HAP-1 (cell line): Measurements from ENCODE around the gene FOXF1.

Source experiments
- DNase-seq, 2 experiments: peaks; one replicate each; pipeline ENCODE4 v3.0.0-alpha.2; 2016 to 2020; ENCODE audit warnings: low spot score in 2 of 2
- H3K27me3 ChIP-seq: fragments of 250-450 bp; sonication (Bioruptor Pico); 2 replicates; pipeline ENCODE4 v1.5.1; 2020; ENCODE audit warnings: low read depth, mild to moderate bottlenecking, moderate library complexity
- H3K36me3 ChIP-seq: fragments of 250-450 bp; sonication (Bioruptor Pico); replicated peaks from 2 replicates; pipeline ENCODE4 v1.5.1; 2020; ENCODE audit warnings: mild to moderate bottlenecking
- H3K4me1 ChIP-seq: fragments of 250-450 bp; sonication (Bioruptor Pico); 2 replicates; pipeline ENCODE4 v1.5.1; 2020; ENCODE audit warnings: mild to moderate bottlenecking
- H3K4me3 ChIP-seq: fragments of 250-450 bp; sonication (Bioruptor Pico); 2 replicates; pipeline ENCODE4 v1.5.1; 2020; ENCODE audit warnings: mild to moderate bottlenecking, moderate library complexity
- H3K9me3 ChIP-seq: fragments of 250-450 bp; sonication (Bioruptor Pico); 2 replicates; pipeline ENCODE4 v1.5.1; 2020; ENCODE audit warnings: mild to moderate bottlenecking, moderate library complexity
- in situ Hi-C: fragments of 300-500 bp; cut with MboI; formaldehyde crosslinking; loops from 3 replicates; pipeline ENCODE4 v1.14.3; 2020; ENCODE audit warnings: low sequenced_read_pairs, inconsistent platforms, mixed read lengths

The FOXF1 gene

GRCh38 chr16:86496262-86496928, 13.9 kb upstream of the FOXF1 start:
- H3K27me3 ChIP-seq: peaks cover 93% of the 10 kb centered on the region
- in situ Hi-C loops: no loop called here
- no peak overlapping the region for H3K4me3 ChIP-seq
- no peaks in the 10 kb centered on the region for H3K4me1 ChIP-seq
- no peaks in the 10 kb centered on the region for H3K36me3 ChIP-seq
- no peaks in the 10 kb centered on the region for H3K9me3 ChIP-seq
- DNase-seq: no peak

DNA sequence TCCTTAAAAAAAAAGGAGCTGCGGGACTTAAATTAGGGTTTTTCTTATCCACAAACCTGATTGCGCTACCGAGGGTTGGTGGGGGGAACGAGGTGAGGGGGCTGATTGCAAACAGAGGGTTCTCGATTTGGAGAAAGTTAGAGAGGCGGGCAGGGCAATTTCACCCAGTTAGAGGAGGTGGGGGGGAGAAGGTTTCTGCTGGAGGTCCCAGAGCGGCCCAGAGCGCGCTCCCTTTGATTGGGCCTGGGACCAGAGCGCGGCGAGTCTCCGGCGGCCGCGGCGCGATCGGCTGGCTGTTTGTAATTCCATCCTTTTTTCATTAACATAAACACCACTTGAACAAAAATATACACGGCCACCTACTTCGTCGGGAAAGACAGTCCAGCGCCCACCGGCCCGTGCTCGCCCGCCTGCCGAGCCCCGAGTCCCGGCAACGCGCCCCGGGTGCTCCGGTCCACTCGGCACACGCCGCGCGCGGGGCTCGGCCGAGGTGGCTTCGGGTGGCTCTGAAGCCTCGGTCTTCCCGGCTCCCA, 13.3 kb upstream of the FOXF1 start:
- peaks cover 93% of the 10 kb centered on the region for H3K27me3 ChIP-seq
- H3K4me3 ChIP-seq: no peak overlapping the region
- H3K9me3 ChIP-seq: no peaks in the 10 kb centered on the region
- H3K4me1 ChIP-seq: no peaks in the 10 kb centered on the region
- no peak for DNase-seq
- H3K36me3 ChIP-seq: no peaks in the 10 kb centered on the region
- in situ Hi-C loops: no loop called here

- Histone ChIP-seq H3K36me3 (no peaks in the 10 kb centered on the region), H3K27me3 (peaks cover 95% of the 10 kb centered on the region), H3K4me3 (no peak overlapping the region), H3K4me1 (no peaks in the 10 kb centered on the region), H3K9me3 (no peaks in the 10 kb centered on the region)
- no peak for DNase-seq
- in situ Hi-C loops: no loop called here
These were observed 12.7 kb upstream of the FOXF1 start for GRCh38 chr16:86497551-86498021.

GRCh38 chr16:86498155-86498670, 12.1 kb upstream of the FOXF1 start:
- Histone ChIP-seq H3K4me3 (no peak overlapping the region), H3K4me1 (no peaks in the 10 kb centered on the region), H3K9me3 (no peaks in the 10 kb centered on the region), H3K36me3 (no peaks in the 10 kb centered on the region), H3K27me3 (peaks cover 97% of the 10 kb centered on the region)
- no peak for DNase-seq
- in situ Hi-C loops: no loop called here

DNA sequence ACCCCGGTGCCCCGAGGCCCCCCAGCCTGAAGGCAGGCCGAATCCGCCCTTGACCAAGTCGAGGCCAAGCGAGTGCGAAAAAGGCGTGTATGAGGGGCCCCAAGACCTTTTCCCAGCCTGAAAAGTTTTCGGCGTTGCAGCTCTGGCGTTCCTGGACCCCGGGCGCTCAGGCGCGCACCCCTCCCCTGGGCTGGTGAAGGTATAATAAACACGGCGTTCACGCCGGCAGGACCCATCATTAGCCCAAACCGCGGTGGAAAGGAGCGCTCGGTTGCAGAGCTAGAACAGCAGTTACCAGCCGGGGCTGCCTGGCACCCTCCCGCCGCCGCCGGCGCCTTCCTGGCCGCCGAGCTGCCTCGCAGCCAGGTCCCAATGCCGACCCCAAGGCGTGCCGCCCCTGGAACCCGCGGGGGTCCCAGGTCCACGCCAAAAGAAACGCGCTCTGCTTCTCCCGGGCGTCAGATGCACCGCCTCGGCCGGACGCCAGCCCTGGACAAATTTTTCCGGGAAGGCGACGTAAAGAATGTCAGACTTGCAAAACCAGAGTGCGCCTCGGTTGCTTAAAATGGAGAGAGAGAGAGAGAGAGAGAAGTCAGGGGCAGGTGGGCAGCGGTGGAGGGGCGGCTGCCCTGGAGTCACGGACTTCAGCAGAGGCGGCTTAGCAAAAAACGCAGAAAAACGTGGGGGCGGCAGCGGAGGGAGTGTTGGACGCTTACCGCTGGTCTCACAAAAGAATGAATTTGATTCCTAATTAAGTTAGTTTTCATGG, 11.5 kb upstream of the FOXF1 start:
- Histone ChIP-seq H3K9me3 (no peaks in the 10 kb centered on the region), H3K36me3 (no peaks in the 10 kb centered on the region), H3K4me3 (no peak overlapping the region), H3K4me1 (no peaks in the 10 kb centered on the region), H3K27me3 (peaks cover 97% of the 10 kb centered on the region)
- DNase-seq: no peak
- in situ Hi-C loops: no loop called here

DNA sequence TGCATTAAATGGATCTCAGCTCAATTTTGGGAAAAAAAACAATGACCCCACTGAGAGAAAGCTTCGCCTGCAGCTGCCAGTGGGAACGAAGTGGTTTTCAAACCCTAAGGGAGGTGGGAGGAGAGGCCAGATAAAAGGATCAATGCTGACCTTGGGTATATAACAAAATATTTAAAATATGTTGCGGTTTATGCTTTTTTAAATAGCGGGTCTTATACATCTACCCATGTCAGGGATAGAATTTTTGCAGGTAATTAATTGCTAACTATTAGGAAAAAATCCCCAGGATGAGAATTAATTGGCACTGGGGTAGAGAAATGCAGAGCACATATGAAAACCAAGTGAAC, 10.9 kb upstream of the FOXF1 start:
- Histone ChIP-seq H3K4me3 (no peak overlapping the region), H3K27me3 (peaks cover 97% of the 10 kb centered on the region), H3K9me3 (no peaks in the 10 kb centered on the region), H3K4me1 (no peaks in the 10 kb centered on the region), H3K36me3 (no peaks in the 10 kb centered on the region)
- DNase-seq: no peak
- in situ Hi-C loops: no loop called here

GRCh38 chr16:86499889-86500707, 10.2 kb upstream of the FOXF1 start:
- H3K27me3 ChIP-seq: peaks cover 97% of the 10 kb centered on the region
- in situ Hi-C loops: no loop called here
- DNase-seq: no peak

GRCh38 chr16:86500708-86501510, 9.4 kb upstream of the FOXF1 start:
- no peak overlapping the region for H3K4me3 ChIP-seq
- no peaks in the 10 kb centered on the region for H3K9me3 ChIP-seq
- DNase-seq: no peak
- H3K36me3 ChIP-seq: no peaks in the 10 kb centered on the region
- in situ Hi-C loops: no loop called here
- H3K4me1 ChIP-seq: no peaks in the 10 kb centered on the region; the same call in 1 of the 2 replicates
- H3K27me3 ChIP-seq: peaks cover 95% of the 10 kb centered on the region

More at GRCh38 chr16:86499889-86500707, 10.2 kb upstream of the FOXF1 start:
- H3K4me1 ChIP-seq: no peaks in the 10 kb centered on the region
- H3K9me3 ChIP-seq: no peaks in the 10 kb centered on the region
- H3K36me3 ChIP-seq: no peaks in the 10 kb centered on the region
- no peak overlapping the region for H3K4me3 ChIP-seq

- DNase-seq: no peak
- H3K36me3 ChIP-seq: no peaks in the 10 kb centered on the region
- in situ Hi-C loops: no loop called here
- H3K4me1 ChIP-seq: no peaks in the 10 kb centered on the region; the same call in 1 of the 2 replicates
- H3K4me3 ChIP-seq: no peak overlapping the region
- H3K9me3 ChIP-seq: no peaks in the 10 kb centered on the region
- peaks cover 95% of the 10 kb centered on the region for H3K27me3 ChIP-seq
These were observed 8.1 kb upstream of the FOXF1 start for GRCh38 chr16:86501989-86502855.

- Histone ChIP-seq H3K4me1 (no peaks in the 10 kb centered on the region; the same call in 1 of the 2 replicates), H3K9me3 (no peaks in the 10 kb centered on the region), H3K27me3 (peaks cover 98% of the 10 kb centered on the region), H3K4me3 (no peak overlapping the region), H3K36me3 (no peaks in the 10 kb centered on the region)
- in situ Hi-C loops: no loop called here
- DNase-seq: no peak
These were observed 7.2 kb upstream of the FOXF1 start for GRCh38 chr16:86502856-86503748.

DNA sequence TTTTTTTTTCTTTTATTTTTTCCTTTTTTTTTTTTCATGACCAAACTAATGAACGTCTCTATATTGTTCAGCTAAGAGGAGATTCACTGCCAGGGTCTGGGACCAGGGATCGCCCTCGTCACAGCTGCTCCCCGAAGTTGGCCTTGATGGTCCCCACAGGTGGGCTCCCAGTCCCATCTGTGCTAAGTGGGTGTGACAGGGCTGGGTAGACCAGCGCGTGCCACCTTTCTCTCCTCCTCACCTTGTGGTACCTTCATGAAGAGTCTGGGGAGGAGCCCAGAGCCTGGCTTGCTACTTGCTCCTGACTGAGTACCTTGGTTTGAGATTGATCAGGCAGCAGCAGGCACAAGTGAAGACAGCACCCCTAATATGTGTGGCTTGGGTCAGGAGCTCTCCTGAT, 6.5 kb upstream of the FOXF1 start:
- Histone ChIP-seq H3K36me3 (no peaks in the 10 kb centered on the region), H3K27me3 (peaks cover 98% of the 10 kb centered on the region), H3K9me3 (no peaks in the 10 kb centered on the region), H3K4me1 (no peaks in the 10 kb centered on the region; the same call in none of the 2 replicates), H3K4me3 (no peak overlapping the region)
- no peak for DNase-seq
- in situ Hi-C loops: no loop called here
